RWPE2 (cell line): ENCODE results near the gene LIMCH1.

ENCODE experiments used
- ATAC-seq: fragments of 200-7000 bp; cut with Tn5 transposase; 3 replicates; pipeline ENCODE4 v1.9.1; 2021; ENCODE audit warnings: low read depth
- DNase-seq: peaks from one replicate; pipeline ENCODE4 v3.0.0-alpha.2; 2020; ENCODE audit warnings: low spot score
- H3K27ac ChIP-seq: fragments of 450-650 bp; 2 replicates; pipeline ENCODE4 v1.5.1; 2017; ENCODE audit warnings: mild to moderate bottlenecking; ENCODE audit not compliant: poor library complexity, severe bottlenecking
- H3K27me3 ChIP-seq: fragments of 250-450 bp; sonication (Bioruptor Pico); 2 replicates; pipeline ENCODE4 v1.5.1; 2021; ENCODE audit warnings: mild to moderate bottlenecking, moderate library complexity; ENCODE audit not compliant: insufficient read depth, poor library complexity, severe bottlenecking
- H3K36me3 ChIP-seq: fragments of 250-450 bp; sonication (Bioruptor Pico); 2 replicates; pipeline ENCODE4 v1.5.1; 2020; ENCODE audit warnings: low read depth, mild to moderate bottlenecking, moderate library complexity
- H3K4me1 ChIP-seq: fragments of 250-450 bp; sonication (Bioruptor Pico); 2 replicates; pipeline ENCODE4 v1.5.1; 2021; ENCODE audit warnings: mild to moderate bottlenecking, moderate library complexity; ENCODE audit not compliant: insufficient read depth, poor library complexity, severe bottlenecking
- H3K4me3 ChIP-seq: fragments of 250-450 bp; sonication (Bioruptor Pico); 2 replicates; pipeline ENCODE4 v1.5.1; 2021; ENCODE audit warnings: mild to moderate bottlenecking, moderate library complexity; ENCODE audit not compliant: severe bottlenecking
- H3K9me3 ChIP-seq: fragments of 250-450 bp; sonication (Bioruptor Pico); 2 replicates; pipeline ENCODE4 v1.5.1; 2021; ENCODE audit warnings: mild to moderate bottlenecking, moderate library complexity; ENCODE audit not compliant: severe bottlenecking
- CTCF ChIP-seq: fragments of 450-650 bp; IDR thresholded peaks from one replicate; pipeline ENCODE4 v1.5.1; 2017; ENCODE audit warnings: mild to moderate bottlenecking, moderate library complexity; ENCODE audit not compliant: poor library complexity, severe bottlenecking

Gene LIMCH1

GRCh38 chr4:41722181-41722580, 184.2 kb downstream of the LIMCH1 start:
- H3K27ac ChIP-seq: no peak overlapping the region
- H3K4me3 ChIP-seq: no peak overlapping the region
- no peak for TF ChIP-seq CTCF
- ATAC-seq (no peak), DNase-seq (no peak)
- no peaks in the 10 kb centered on the region for H3K27me3 ChIP-seq
- peaks cover 20% of the 10 kb centered on the region for H3K4me1 ChIP-seq
- H3K9me3 ChIP-seq: no peaks in the 10 kb centered on the region
- H3K36me3 ChIP-seq: no peaks in the 10 kb centered on the region

GRCh38 chr4:41723286-41723685, 185.3 kb downstream of the LIMCH1 start:
- no peaks in the 10 kb centered on the region for H3K36me3 ChIP-seq
- H3K4me3 ChIP-seq: no peak overlapping the region
- no peak overlapping the region for H3K27ac ChIP-seq
- ATAC-seq (no peak), DNase-seq (no peak)
- peaks cover 18% of the 10 kb centered on the region for H3K4me1 ChIP-seq
- H3K9me3 ChIP-seq: no peaks in the 10 kb centered on the region
- no peaks in the 10 kb centered on the region for H3K27me3 ChIP-seq
- TF ChIP-seq CTCF: no peak

- Histone ChIP-seq H3K4me3 (no peak overlapping the region), H3K36me3 (no peaks in the 10 kb centered on the region), H3K4me1 (no peaks in the 10 kb centered on the region), H3K27me3 (no peaks in the 10 kb centered on the region), H3K9me3 (no peaks in the 10 kb centered on the region), H3K27ac (no peak overlapping the region)
- DNase-seq: no peak
- ATAC-seq: no peak
- peak; percentile 21 for TF ChIP-seq CTCF
Observed at GRCh38 chr4:41725254-41725653, 187.3 kb downstream of the LIMCH1 start.

- H3K4me3 ChIP-seq: no peak overlapping the region
- H3K4me1 ChIP-seq: no peaks in the 10 kb centered on the region
- no peak overlapping the region for H3K27ac ChIP-seq
- H3K27me3 ChIP-seq: no peaks in the 10 kb centered on the region
- no peaks in the 10 kb centered on the region for H3K9me3 ChIP-seq
- no peaks in the 10 kb centered on the region for H3K36me3 ChIP-seq
- ATAC-seq: no peak
- no peak for DNase-seq
- TF ChIP-seq CTCF: no peak
Observed at GRCh38 chr4:41727861-41728572, 190.1 kb downstream of the LIMCH1 start.

- Histone ChIP-seq H3K36me3 (no peaks in the 10 kb centered on the region), H3K4me3 (no peak overlapping the region), H3K27ac (no peak overlapping the region), H3K4me1 (no peaks in the 10 kb centered on the region), H3K27me3 (no peaks in the 10 kb centered on the region), H3K9me3 (no peaks in the 10 kb centered on the region)
- ATAC-seq (peak; percentile 46; the same call in 1 of the 3 replicates), DNase-seq (no peak)
- TF ChIP-seq CTCF: no peak
Observed at GRCh38 chr4:41728573-41728913, 190.6 kb downstream of the LIMCH1 start.
